Right atrium auricular region (tissue), 2 donors: ENCODE results near the gene PTPDC1. TPM values are rescaled to one million over a fixed set of nuclear protein-coding genes. Genes with fewer than 3 reads are reported as not detected.
A peak's percentile ranks its signal among the peaks of the same experiment; 100 is the strongest.
"Not testable (repeated sequence)": the region's sequence is repeated elsewhere in the genome, so short reads cannot be mapped to it uniquely, and the experiment has no call there.

Experiments used
- DNase-seq: peaks from one replicate; pipeline ENCODE4 v3.0.0-alpha.2; 2019; ENCODE audit warnings: low spot score
- H3K27ac ChIP-seq, 2 donors: fragments of 200-600 bp; sonication (generic); 1 replicate in 1 of 2; 2 replicates in 1 of 2; pipeline ENCODE4 v1.5.1; 2016 to 2019
- H3K27me3 ChIP-seq, 2 donors: fragments of 200-600 bp; sonication (generic); one replicate each; pipeline versions ENCODE4 v1.5.1 to v1.6.0; 2017 to 2019
- H3K36me3 ChIP-seq: fragments of 200-600 bp; sonication (generic); one replicate; pipeline ENCODE4 v1.5.1; 2016
- H3K4me1 ChIP-seq, 2 donors: fragments of 200-600 bp; sonication (generic); one replicate each; pipeline versions ENCODE4 v1.5.1 to v1.6.0; 2017 to 2019
- H3K4me3 ChIP-seq, 2 donors: fragments of 200-600 bp; sonication (generic); 1 replicate in 1 of 2; 2 replicates in 1 of 2; pipeline ENCODE4 v1.5.1; 2017 to 2019; ENCODE audit warnings: mild to moderate bottlenecking in 1 of 2, moderate library complexity in 1 of 2
- H3K9me3 ChIP-seq, 2 donors: fragments of 200-600 bp; sonication (generic); one replicate each; pipeline ENCODE4 v1.5.1; 2019
- CTCF ChIP-seq, 2 donors: fragments of 200-600 bp; sonication (generic); IDR thresholded peaks; one replicate each; pipeline ENCODE4 v1.5.1; 2019; ENCODE audit warnings: antibody characterized with exemption in 2 of 2
- total RNA-seq, 2 donors: library from RNA; depleted of rRNA; stranded (reverse); fragments of >200 nt; gene quantifications; one replicate each; pipeline ENCODE4 v1.1.0, GENCODE V29; 2016

Gene PTPDC1
- total RNA-seq, 2 donors from 2014 or later = 9.6 to 10.2 TPM

GRCh38 chr9:94110821-94111252, 26.6 kb downstream of the PTPDC1 start:
- Histone ChIP-seq H3K27ac (peak overlapping the region in 1 of 2 donors; percentile 5), H3K27me3 (no peaks in the 10 kb centered on the region), H3K36me3 (no peaks in the 10 kb centered on the region), H3K4me1 (peaks cover 0 to 9% of the 10 kb centered on the region in 2 donors), H3K9me3 (no peaks in the 10 kb centered on the region), H3K4me3 (no peak overlapping the region)
- TF ChIP-seq CTCF (IDR thresholded peaks at IDR 0.05) = no peak
- no peak for DNase-seq

GRCh38 chr9:94111446-94111845, 27.2 kb downstream of the PTPDC1 start:
- no peak for TF ChIP-seq CTCF (IDR thresholded peaks at IDR 0.05)
- DNase-seq = no peak
- Histone ChIP-seq H3K27ac (no peak overlapping the region), H3K9me3 (no peaks in the 10 kb centered on the region), H3K27me3 (no peaks in the 10 kb centered on the region), H3K4me1 (peaks cover 0 to 9% of the 10 kb centered on the region in 2 donors), H3K36me3 (no peaks in the 10 kb centered on the region), H3K4me3 (no peak overlapping the region)

- DNase-seq = no peak
- H3K27ac ChIP-seq = peak overlapping the region in 1 of 2 donors; percentile 21
- TF ChIP-seq CTCF (IDR thresholded peaks at IDR 0.05) = no peak
- peaks cover 0 to 9% of the 10 kb centered on the region in 2 donors for H3K4me1 ChIP-seq
- H3K4me3 ChIP-seq = no peak overlapping the region
- H3K36me3 ChIP-seq = no peaks in the 10 kb centered on the region
- no peaks in the 10 kb centered on the region for H3K27me3 ChIP-seq
- H3K9me3 ChIP-seq = no peaks in the 10 kb centered on the region
These were observed 28.6 kb downstream of the PTPDC1 start for GRCh38 chr9:94112716-94113465.

GRCh38 chr9:94120088-94120487, 35.8 kb downstream of the PTPDC1 start:
- H3K4me1 ChIP-seq, DNase-seq, H3K27me3 ChIP-seq, H3K4me3 ChIP-seq, H3K9me3 ChIP-seq, H3K36me3 ChIP-seq, H3K27ac ChIP-seq: not testable (repeated sequence)

GRCh38 chr9:94120854-94121376, 36.7 kb downstream of the PTPDC1 start:
- H3K9me3 ChIP-seq = peaks cover 0 to 15% of the 10 kb centered on the region in 2 donors
- TF ChIP-seq CTCF (IDR thresholded peaks at IDR 0.05) = no peak

GRCh38 chr9:94126844-94127243, 42.6 kb downstream of the PTPDC1 start:
- TF ChIP-seq CTCF (IDR thresholded peaks at IDR 0.05) = no peak
- no peak overlapping the region for H3K4me3 ChIP-seq
- H3K27me3 ChIP-seq = no peaks in the 10 kb centered on the region
- H3K4me1 ChIP-seq = no peaks in the 10 kb centered on the region
- H3K9me3 ChIP-seq = peaks cover 0 to 34% of the 10 kb centered on the region in 2 donors
- no peak overlapping the region for H3K27ac ChIP-seq
- H3K36me3 ChIP-seq = no peaks in the 10 kb centered on the region
- DNase-seq = no peak

More at GRCh38 chr9:94120854-94121376, 36.7 kb downstream of the PTPDC1 start:
- H3K36me3 ChIP-seq = no peaks in the 10 kb centered on the region
- no peak overlapping the region for H3K27ac ChIP-seq
- no peak overlapping the region for H3K4me3 ChIP-seq
- no peaks in the 10 kb centered on the region for H3K27me3 ChIP-seq
- DNase-seq = no peak
- H3K4me1 ChIP-seq = no peaks in the 10 kb centered on the region
